Erythroblast (primary cell): ENCODE data around the gene KL.

Source experiments
- GATA1 ChIP-seq: IDR thresholded peaks from 2 replicates; pipeline ENCODE4 v1.6.1; 2011; ENCODE audit warnings: low read depth, mild to moderate bottlenecking, control low read depth, low read length, moderate library complexity
- POLR2A ChIP-seq: IDR thresholded peaks from 2 replicates; pipeline ENCODE4 v1.6.1; 2011; ENCODE audit warnings: mild to moderate bottlenecking, low read length

DNA sequence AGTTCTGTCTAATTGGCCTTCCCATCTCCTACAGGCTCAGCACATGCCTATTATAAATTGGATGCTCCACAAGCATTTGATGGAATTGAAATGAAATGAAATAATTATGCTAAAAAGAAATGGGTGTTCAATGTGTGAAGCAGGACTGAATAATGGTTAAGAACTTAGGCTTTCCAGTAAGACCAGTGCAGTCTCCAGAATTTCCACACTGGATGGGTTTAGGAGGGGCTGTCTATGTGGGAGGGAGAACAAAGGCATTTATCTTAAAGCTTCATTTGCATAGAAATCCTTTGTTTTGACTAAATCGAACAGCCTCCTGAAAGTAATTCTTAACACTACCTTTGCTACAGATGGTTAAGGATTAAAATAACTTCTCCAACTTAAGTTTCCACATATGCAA lies 47.9 kb upstream of the KL start:
- TF ChIP-seq POLR2A (no peak), GATA1 (no peak)
